ENCODE results near the gene HABP2. TPM values are rescaled to one million over a fixed set of nuclear protein-coding genes. Genes with fewer than 3 reads are reported as not detected.

Gene HABP2
- total RNA-seq, 4 donors from 2014 or later, result 0.15 to 5.6 (median 0.41) TPM; not detected in 1

- H3K27me3 ChIP-seq, result no peaks in the 10 kb centered on the region
- no peak overlapping the region for H3K27ac ChIP-seq
- TF ChIP-seq POLR2A (IDR thresholded peaks at IDR 0.05), result no peak
- no peak for TF ChIP-seq CTCF (IDR thresholded peaks at IDR 0.05)
- H3K36me3 ChIP-seq, result no peaks in the 10 kb centered on the region
- H3K9me3 ChIP-seq, result no peaks in the 10 kb centered on the region
- H3K4me3 ChIP-seq, result no peak overlapping the region
- no peaks in the 10 kb centered on the region for H3K4me1 ChIP-seq
- intact Hi-C loops (cut with DNase I; ENCODE audit: low total_unique reads), result no loop called here
- no peak for DNase-seq
Observed at GRCh38 chr10:113613427-113613826, 60.6 kb downstream of the HABP2 start.

- Histone ChIP-seq H3K9me3 (no peaks in the 10 kb centered on the region), H3K27me3 (no peaks in the 10 kb centered on the region), H3K4me3 (no peak overlapping the region), H3K36me3 (no peaks in the 10 kb centered on the region), H3K4me1 (no peaks in the 10 kb centered on the region), H3K27ac (no peak overlapping the region)
- intact Hi-C loops (cut with DNase I; ENCODE audit: low total_unique reads), result no loop called here
- DNase-seq, result no peak
- TF ChIP-seq POLR2A (IDR thresholded peaks at IDR 0.05) (no peak), CTCF (IDR thresholded peaks at IDR 0.05) (no peak)
Observed at GRCh38 chr10:113613977-113614690, 61.3 kb downstream of the HABP2 start.

GRCh38 chr10:113616244-113617074 is 63.6 kb downstream of the HABP2 start:
- intact Hi-C loops (cut with DNase I; ENCODE audit: low total_unique reads), result no loop called here
- Histone ChIP-seq H3K36me3 (no peaks in the 10 kb centered on the region), H3K9me3 (no peaks in the 10 kb centered on the region), H3K27me3 (no peaks in the 10 kb centered on the region), H3K4me1 (no peaks in the 10 kb centered on the region), H3K4me3 (no peak overlapping the region), H3K27ac (no peak overlapping the region)
- no peak for TF ChIP-seq CTCF (IDR thresholded peaks at IDR 0.05)
- no peak for TF ChIP-seq POLR2A (IDR thresholded peaks at IDR 0.05)
- no peak for DNase-seq

GRCh38 chr10:113617086-113617485 is 64.2 kb downstream of the HABP2 start:
- H3K27me3 ChIP-seq, result no peaks in the 10 kb centered on the region
- intact Hi-C loops (cut with DNase I; ENCODE audit: low total_unique reads), result no loop called here
- DNase-seq, result no peak
- H3K9me3 ChIP-seq, result no peaks in the 10 kb centered on the region
- no peaks in the 10 kb centered on the region for H3K4me1 ChIP-seq
- H3K27ac ChIP-seq, result no peak overlapping the region
- no peaks in the 10 kb centered on the region for H3K36me3 ChIP-seq
- TF ChIP-seq CTCF (IDR thresholded peaks at IDR 0.05) (no peak), POLR2A (IDR thresholded peaks at IDR 0.05) (no peak)
- H3K4me3 ChIP-seq, result no peak overlapping the region

GRCh38 chr10:113618338-113618737 is 65.5 kb downstream of the HABP2 start:
- intact Hi-C loops (cut with DNase I; ENCODE audit: low total_unique reads), result no loop called here

More at GRCh38 chr10:113618338-113618737, 65.5 kb downstream of the HABP2 start:
- DNase-seq, result no peak
- no peaks in the 10 kb centered on the region for H3K36me3 ChIP-seq
- no peak overlapping the region for H3K27ac ChIP-seq
- H3K4me3 ChIP-seq, result no peak overlapping the region
- no peaks in the 10 kb centered on the region for H3K27me3 ChIP-seq
- no peak for TF ChIP-seq POLR2A (IDR thresholded peaks at IDR 0.05)
- H3K4me1 ChIP-seq, result no peaks in the 10 kb centered on the region
- no peaks in the 10 kb centered on the region for H3K9me3 ChIP-seq

Data from uterus (tissue), 4 donors.